ENCODE data around the gene ME3.

DNA sequence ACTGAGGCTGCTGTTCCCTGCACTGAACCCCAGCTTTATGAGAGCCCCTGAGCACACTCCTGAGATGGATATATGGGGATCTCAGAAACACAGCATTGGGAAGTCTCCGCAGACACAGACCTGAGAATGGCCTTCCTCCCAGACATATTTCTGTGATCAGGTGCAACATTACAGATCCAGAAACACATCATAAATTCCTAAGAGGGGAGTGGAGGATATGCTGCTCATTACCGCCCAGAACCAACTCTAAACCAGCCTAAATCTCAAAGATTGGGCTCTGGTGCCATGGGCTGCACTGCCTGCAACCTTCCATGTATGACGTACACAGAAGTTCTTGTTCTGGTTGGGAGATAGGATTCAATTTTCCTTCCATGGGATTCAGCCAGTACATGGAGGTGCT lies 102.0 kb downstream of the ME3 start:
- TF ChIP-seq USF1 (IDR thresholded peaks at IDR 0.05) (no peak), NFIC (IDR thresholded peaks at IDR 0.05) (no peak), MAX (IDR thresholded peaks at IDR 0.05) (no peak), CEBPB (IDR thresholded peaks at IDR 0.05) (no peak), REST (IDR thresholded peaks at IDR 0.05; ENCODE audit: low read depth) (no peak), EP300 (IDR thresholded peaks at IDR 0.05; ENCODE audit: borderline replicate concordance) (no peak), TAF1 (IDR thresholded peaks at IDR 0.05; ENCODE audit: low read depth) (no peak)

Data from Ishikawa (cell line).